RWPE2 (cell line): Measurements from ENCODE around the gene CIAO2A.

Experiments used
- ATAC-seq: fragments of 200-7000 bp; cut with Tn5 transposase; 3 replicates; pipeline ENCODE4 v1.9.1; 2021; ENCODE audit warnings: low read depth
- DNase-seq: peaks from one replicate; pipeline ENCODE4 v3.0.0-alpha.2; 2020; ENCODE audit warnings: low spot score
- H3K27ac ChIP-seq: fragments of 450-650 bp; 2 replicates; pipeline ENCODE4 v1.5.1; 2017; ENCODE audit warnings: mild to moderate bottlenecking; ENCODE audit not compliant: poor library complexity, severe bottlenecking
- H3K27me3 ChIP-seq: fragments of 250-450 bp; sonication (Bioruptor Pico); 2 replicates; pipeline ENCODE4 v1.5.1; 2021; ENCODE audit warnings: mild to moderate bottlenecking, moderate library complexity; ENCODE audit not compliant: insufficient read depth, poor library complexity, severe bottlenecking
- H3K36me3 ChIP-seq: fragments of 250-450 bp; sonication (Bioruptor Pico); 2 replicates; pipeline ENCODE4 v1.5.1; 2020; ENCODE audit warnings: low read depth, mild to moderate bottlenecking, moderate library complexity
- H3K4me1 ChIP-seq: fragments of 250-450 bp; sonication (Bioruptor Pico); 2 replicates; pipeline ENCODE4 v1.5.1; 2021; ENCODE audit warnings: mild to moderate bottlenecking, moderate library complexity; ENCODE audit not compliant: insufficient read depth, poor library complexity, severe bottlenecking
- H3K4me3 ChIP-seq: fragments of 250-450 bp; sonication (Bioruptor Pico); 2 replicates; pipeline ENCODE4 v1.5.1; 2021; ENCODE audit warnings: mild to moderate bottlenecking, moderate library complexity; ENCODE audit not compliant: severe bottlenecking
- H3K9me3 ChIP-seq: fragments of 250-450 bp; sonication (Bioruptor Pico); 2 replicates; pipeline ENCODE4 v1.5.1; 2021; ENCODE audit warnings: mild to moderate bottlenecking, moderate library complexity; ENCODE audit not compliant: severe bottlenecking
- CTCF ChIP-seq: fragments of 450-650 bp; IDR thresholded peaks from one replicate; pipeline ENCODE4 v1.5.1; 2017; ENCODE audit warnings: mild to moderate bottlenecking, moderate library complexity; ENCODE audit not compliant: poor library complexity, severe bottlenecking

The CIAO2A gene

GRCh38 chr15:64071931-64072765, 21.5 kb downstream of the CIAO2A start:
- Histone ChIP-seq H3K9me3 (no peaks in the 10 kb centered on the region), H3K27ac (peak overlapping the region; percentile 6), H3K4me1 (peaks cover 3% of the 10 kb centered on the region), H3K36me3 (peaks cover 42% of the 10 kb centered on the region), H3K4me3 (no peak overlapping the region), H3K27me3 (no peaks in the 10 kb centered on the region)
- DNase-seq (no peak), ATAC-seq (no peak)
- TF ChIP-seq CTCF: no peak

GRCh38 chr15:64070965-64071851, 22.4 kb downstream of the CIAO2A start:
- H3K27ac ChIP-seq: peak overlapping the region; percentile 6

GRCh38 chr15:64070106-64070505, 23.5 kb downstream of the CIAO2A start:
- no peak for TF ChIP-seq CTCF
- ATAC-seq (no peak), DNase-seq (no peak)
- no peaks in the 10 kb centered on the region for H3K9me3 ChIP-seq
- H3K27ac ChIP-seq: no peak overlapping the region
- H3K4me3 ChIP-seq: no peak overlapping the region
- no peaks in the 10 kb centered on the region for H3K27me3 ChIP-seq
- peaks cover 35% of the 10 kb centered on the region for H3K36me3 ChIP-seq
- H3K4me1 ChIP-seq: peaks cover 3% of the 10 kb centered on the region

More at GRCh38 chr15:64070965-64071851, 22.4 kb downstream of the CIAO2A start:
- ATAC-seq (peak; percentile 62), DNase-seq (no peak)
- H3K4me3 ChIP-seq: no peak overlapping the region
- H3K27me3 ChIP-seq: no peaks in the 10 kb centered on the region
- no peaks in the 10 kb centered on the region for H3K9me3 ChIP-seq
- H3K36me3 ChIP-seq: peaks cover 39% of the 10 kb centered on the region
- no peak for TF ChIP-seq CTCF
- peaks cover 3% of the 10 kb centered on the region for H3K4me1 ChIP-seq

GRCh38 chr15:64068133-64068532, 25.5 kb downstream of the CIAO2A start:
- peaks cover 15% of the 10 kb centered on the region for H3K36me3 ChIP-seq
- H3K9me3 ChIP-seq: no peaks in the 10 kb centered on the region
- ATAC-seq (no peak), DNase-seq (no peak)
- no peak for TF ChIP-seq CTCF
- no peaks in the 10 kb centered on the region for H3K27me3 ChIP-seq
- H3K4me1 ChIP-seq: peaks cover 3% of the 10 kb centered on the region
- H3K4me3 ChIP-seq: no peak overlapping the region
- no peak overlapping the region for H3K27ac ChIP-seq
